ENCODE results near the gene ARHGEF17. TPM values are rescaled to one million over a fixed set of nuclear protein-coding genes. Genes with fewer than 3 reads are reported as not detected.
A peak's percentile ranks its signal among the peaks of the same experiment; 100 is the strongest.

Gene ARHGEF17
- total and polyA plus RNA-seq, 8 donors = 5.0 to 66.5 (median 33.6) TPM

DNA sequence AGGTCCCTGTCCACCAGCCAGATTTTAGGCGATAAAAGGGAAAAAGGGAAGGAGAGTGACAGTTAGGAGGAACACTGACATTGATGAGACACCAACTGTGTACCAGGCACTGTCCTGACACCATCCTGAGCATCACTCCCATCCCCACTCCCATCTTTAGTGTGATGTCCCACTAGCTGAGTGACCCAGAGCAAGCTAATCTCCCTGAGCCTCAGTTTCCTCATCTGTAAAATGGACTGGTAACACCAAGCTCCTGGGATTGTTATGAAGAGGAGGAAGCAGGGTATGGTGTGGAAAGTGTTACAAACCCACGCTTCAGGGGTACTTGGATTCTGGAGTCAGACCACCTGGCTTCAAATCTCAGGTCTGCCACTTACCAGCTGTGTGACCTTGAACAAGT is 44.4 kb upstream of the ARHGEF17 start:
- H3K4me3 ChIP-seq = no peak overlapping the region
- no peak for DNase-seq
- no peak for TF ChIP-seq POLR2AphosphoS5 (IDR thresholded peaks at IDR 0.05)
- TF ChIP-seq POLR2A (IDR thresholded peaks at IDR 0.05) = no peak
- no peak for TF ChIP-seq EP300 (IDR thresholded peaks at IDR 0.05)
- TF ChIP-seq, protein P1, sequence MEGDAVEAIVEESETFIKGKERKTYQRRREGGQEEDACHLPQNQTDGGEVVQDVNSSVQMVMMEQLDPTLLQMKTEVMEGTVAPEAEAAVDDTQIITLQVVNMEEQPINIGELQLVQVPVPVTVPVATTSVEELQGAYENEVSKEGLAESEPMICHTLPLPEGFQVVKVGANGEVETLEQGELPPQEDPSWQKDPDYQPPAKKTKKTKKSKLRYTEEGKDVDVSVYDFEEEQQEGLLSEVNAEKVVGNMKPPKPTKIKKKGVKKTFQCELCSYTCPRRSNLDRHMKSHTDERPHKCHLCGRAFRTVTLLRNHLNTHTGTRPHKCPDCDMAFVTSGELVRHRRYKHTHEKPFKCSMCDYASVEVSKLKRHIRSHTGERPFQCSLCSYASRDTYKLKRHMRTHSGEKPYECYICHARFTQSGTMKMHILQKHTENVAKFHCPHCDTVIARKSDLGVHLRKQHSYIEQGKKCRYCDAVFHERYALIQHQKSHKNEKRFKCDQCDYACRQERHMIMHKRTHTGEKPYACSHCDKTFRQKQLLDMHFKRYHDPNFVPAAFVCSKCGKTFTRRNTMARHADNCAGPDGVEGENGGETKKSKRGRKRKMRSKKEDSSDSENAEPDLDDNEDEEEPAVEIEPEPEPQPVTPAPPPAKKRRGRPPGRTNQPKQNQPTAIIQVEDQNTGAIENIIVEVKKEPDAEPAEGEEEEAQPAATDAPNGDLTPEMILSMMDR (IDR thresholded peaks at IDR 0.05) = no peak
- peaks cover 6 to 8% (median 7%) of the 10 kb centered on the region in 4 donors for H3K4me1 ChIP-seq
- 68 to 92% (median 79%) methylated on average over 2 of the region's 2 CpGs for WGBS, 5 donors
- intact Hi-C loops (cut with DNase I; ENCODE audit: low total_unique reads) = no loop called here
- peaks cover 0 to 27% (median 24%) of the 10 kb centered on the region in 3 donors for H3K27me3 ChIP-seq
- no peaks in the 10 kb centered on the region for H3K36me3 ChIP-seq
- no peak overlapping the region for H3K27ac ChIP-seq
- H3K9me3 ChIP-seq = no peaks in the 10 kb centered on the region

DNA sequence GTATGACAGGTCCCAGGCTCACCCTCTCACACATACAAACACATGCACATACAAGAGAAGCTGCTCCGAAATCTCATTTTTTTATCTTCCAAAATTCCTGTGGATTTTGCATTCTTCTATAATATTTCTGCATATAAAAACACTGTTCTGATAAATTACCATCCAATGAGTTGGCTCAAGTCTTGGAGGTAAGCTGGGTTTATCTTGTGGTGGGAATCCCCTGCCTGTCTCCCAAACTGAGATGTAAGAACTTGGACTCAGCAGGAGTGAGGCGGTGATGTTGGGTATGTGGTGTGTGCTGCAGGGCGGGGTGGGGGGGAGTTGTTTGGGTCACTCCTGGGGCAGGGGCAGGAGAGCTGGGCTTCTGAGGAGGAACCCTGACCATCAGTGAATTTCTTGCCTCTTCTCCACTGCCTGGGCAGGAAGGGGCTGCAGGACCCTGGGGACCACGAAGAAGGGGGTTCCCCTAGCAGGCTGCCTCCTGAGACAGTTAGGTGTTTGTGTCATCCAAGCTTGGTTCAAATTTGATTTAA is 42.7 kb upstream of the ARHGEF17 start:
- H3K9me3 ChIP-seq = no peaks in the 10 kb centered on the region
- no peaks in the 10 kb centered on the region for H3K36me3 ChIP-seq
- peaks cover 0 to 42% (median 24%) of the 10 kb centered on the region in 3 donors for H3K27me3 ChIP-seq
- H3K4me3 ChIP-seq = no peak overlapping the region
- H3K27ac ChIP-seq = no peak overlapping the region
- WGBS, 5 donors = 78 to 93% (median 85%) methylated on average over 4 of the region's 4 CpGs
- peak in 1 of 2 donors; percentile 2 for DNase-seq
- intact Hi-C loops (cut with DNase I; ENCODE audit: low total_unique reads) = no loop called here
- TF ChIP-seq POLR2A (IDR thresholded peaks at IDR 0.05) = no peak
- no peak for TF ChIP-seq EP300 (IDR thresholded peaks at IDR 0.05)
- no peak for TF ChIP-seq POLR2AphosphoS5 (IDR thresholded peaks at IDR 0.05)
- TF ChIP-seq, protein P1 (IDR thresholded peaks at IDR 0.05) = no peak
- peaks cover 6 to 19% (median 9%) of the 10 kb centered on the region in 4 donors for H3K4me1 ChIP-seq

DNA sequence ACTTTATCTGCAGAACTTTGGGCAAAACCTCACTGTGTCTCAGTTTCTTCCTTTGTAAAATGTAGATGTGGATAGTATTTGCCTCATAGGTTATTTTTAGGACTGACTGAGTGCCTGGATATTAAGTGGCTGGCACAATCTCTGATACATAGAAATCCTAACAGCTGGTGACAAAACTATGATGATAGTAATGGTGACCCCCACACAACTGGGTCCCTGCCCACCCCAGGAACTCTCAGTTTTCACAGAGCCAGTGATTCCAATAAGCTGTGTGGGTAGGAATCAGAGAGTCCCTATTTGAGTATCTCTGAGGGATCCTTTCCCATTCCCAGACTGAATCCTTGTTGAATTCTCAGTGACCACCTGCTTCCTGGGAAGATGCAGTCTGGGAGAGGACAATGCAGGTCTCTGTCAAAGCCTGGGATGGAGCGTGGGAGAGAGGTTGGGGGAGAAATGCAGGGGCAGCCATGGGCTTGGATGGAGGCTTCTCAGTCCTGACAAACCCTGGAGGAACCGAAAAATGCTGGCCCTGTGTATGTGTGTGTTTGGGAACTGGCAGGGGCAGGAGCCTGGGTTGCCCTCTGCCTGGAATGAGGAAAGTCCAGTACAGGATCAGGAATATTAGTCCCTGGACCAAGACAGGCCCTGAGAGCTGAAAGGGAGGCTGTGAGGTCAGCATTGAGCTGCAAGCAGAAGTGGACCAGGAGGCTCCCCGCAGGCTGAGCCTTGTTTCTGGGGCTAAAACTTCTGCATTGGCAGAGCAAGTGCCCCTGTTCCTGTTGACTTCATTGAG is 42.0 kb upstream of the ARHGEF17 start:
- Histone ChIP-seq H3K4me1 (peaks cover 6 to 26% (median 9%) of the 10 kb centered on the region in 4 donors), H3K36me3 (no peaks in the 10 kb centered on the region), H3K4me3 (no peak overlapping the region), H3K27me3 (peaks cover 0 to 49% (median 24%) of the 10 kb centered on the region in 3 donors), H3K27ac (no peak overlapping the region), H3K9me3 (no peaks in the 10 kb centered on the region)
- TF ChIP-seq, protein P1 (IDR thresholded peaks at IDR 0.05) = no peak
- no peak for TF ChIP-seq POLR2A (IDR thresholded peaks at IDR 0.05)
- no peak for TF ChIP-seq EP300 (IDR thresholded peaks at IDR 0.05)
- TF ChIP-seq POLR2AphosphoS5 (IDR thresholded peaks at IDR 0.05) = no peak
- WGBS, 5 donors = 78 to 85% (median 81%) methylated on average over 3 of the region's 3 CpGs
- intact Hi-C loops (cut with DNase I; ENCODE audit: low total_unique reads) = no loop called here
- DNase-seq = peak in 1 of 2 donors; percentile 23

DNA sequence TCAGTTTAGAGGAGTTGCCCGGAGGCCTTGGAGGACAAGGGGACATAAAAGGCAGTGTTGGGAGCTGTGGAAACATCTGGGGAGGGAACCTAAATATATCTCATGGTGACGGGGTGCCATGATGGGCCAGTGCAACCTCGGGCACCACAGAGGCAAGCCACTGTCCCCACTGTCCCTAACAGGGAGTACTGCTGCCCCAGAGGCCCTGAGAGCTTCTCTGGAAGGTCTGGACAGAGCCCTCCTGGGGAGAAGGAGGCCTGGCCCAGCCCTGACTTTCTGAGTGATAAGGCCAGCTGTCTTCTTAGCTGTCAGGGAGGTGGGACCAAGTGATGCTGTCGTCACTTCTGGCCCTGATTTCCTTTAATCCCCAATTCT is 41.4 kb upstream of the ARHGEF17 start:
- no peak for TF ChIP-seq POLR2AphosphoS5 (IDR thresholded peaks at IDR 0.05)
- TF ChIP-seq EP300 (IDR thresholded peaks at IDR 0.05) = no peak
- TF ChIP-seq, protein P1 (IDR thresholded peaks at IDR 0.05) = no peak
- no peak for TF ChIP-seq POLR2A (IDR thresholded peaks at IDR 0.05)
- Histone ChIP-seq H3K27ac (no peak overlapping the region), H3K36me3 (no peaks in the 10 kb centered on the region), H3K27me3 (peaks cover 0 to 49% (median 24%) of the 10 kb centered on the region in 3 donors), H3K4me3 (no peak overlapping the region), H3K9me3 (no peaks in the 10 kb centered on the region), H3K4me1 (peaks cover 6 to 32% (median 9%) of the 10 kb centered on the region in 4 donors)
- WGBS, 5 donors = 74 to 82% (median 80%) methylated on average over 4 of the region's 4 CpGs
- intact Hi-C loops (cut with DNase I; ENCODE audit: low total_unique reads) = no loop called here
- peak in 1 of 2 donors; percentile 20 for DNase-seq

Measured in stomach (tissue), 9 donors.